Measurements from ENCODE around the gene SNCB.

GRCh38 chr5:176665517-176665916 is 35.2 kb upstream of the SNCB start:
- TF ChIP-seq REST (IDR thresholded peaks at IDR 0.05; ENCODE audit: insufficient replicate concordance, low read depth), result no peak
- TF ChIP-seq POLR2AphosphoS5 (IDR thresholded peaks at IDR 0.05; ENCODE audit: low read depth), result no peak
- TF ChIP-seq GABPA (IDR thresholded peaks at IDR 0.05; ENCODE audit: low read depth), result no peak
- no peak for TF ChIP-seq CTCF (IDR thresholded peaks at IDR 0.05; ENCODE audit: insufficient read depth, low read length)
